T-helper 2 cell treated with Interferon-gamma antibody and Interleukin-4, amounts not matched to agents 100 ng/mL and 5 ng/mL, for 36 hours (primary cell): ENCODE measurements around the gene UGT1A7. TPM values are rescaled to one million over a fixed set of nuclear protein-coding genes. Genes with fewer than 3 reads are reported as not detected.
"Not testable (repeated sequence)": the region's sequence is repeated elsewhere in the genome, so short reads cannot be mapped to it uniquely, and the experiment has no call there.

Experiments used
- intact Hi-C: fragments of 100-400 bp; cut with micrococcal nuclease; formaldehyde crosslinking; loops from one replicate; pipeline ENCODE4 v1.15.1; 2023
- total RNA-seq: library from RNA; stranded (reverse); gene quantifications from 2 replicates; pipeline ENCODE4 v1.2.3, GENCODE V29; 2022

Gene UGT1A7
- total RNA-seq, 1 donor from 2014 or later, result not detected

DNA sequence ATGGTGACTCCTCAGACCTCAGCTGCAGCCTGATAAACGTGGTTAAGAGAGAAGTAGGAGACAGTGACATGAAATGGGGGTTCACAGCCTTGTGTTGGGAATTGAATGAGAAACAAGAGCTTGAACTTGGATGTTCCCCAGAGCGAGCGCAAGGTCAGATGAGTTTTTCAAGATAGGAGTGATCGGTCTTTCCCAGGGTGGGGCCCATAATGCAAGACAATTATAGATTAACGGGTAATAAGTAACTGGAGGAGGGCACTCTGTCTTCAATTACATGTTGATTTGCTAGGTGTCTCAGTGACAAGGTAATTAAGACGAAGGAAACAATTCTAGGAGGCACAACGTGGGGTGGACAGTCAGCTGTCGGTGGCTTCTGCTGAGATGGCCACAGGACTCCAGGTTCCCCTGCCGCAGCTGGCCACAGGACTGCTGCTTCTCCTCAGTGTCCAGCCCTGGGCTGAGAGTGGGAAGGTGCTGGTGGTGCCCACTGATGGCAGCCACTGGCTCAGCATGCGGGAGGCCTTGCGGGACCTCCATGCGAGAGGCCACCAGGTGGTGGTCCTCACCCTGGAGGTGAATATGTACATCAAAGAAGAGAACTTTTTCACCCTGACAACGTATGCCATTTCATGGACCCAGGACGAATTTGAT is 31.0 kb downstream of the UGT1A7 start, which contains the start of gene UGT1A5:
Gene UGT1A5 (plus strand): TSS at position 297 of the 651 bp plus-strand sequence. CDS start 85 bp downstream, at position 382.
- intact Hi-C loops, result no loop called here

DNA sequence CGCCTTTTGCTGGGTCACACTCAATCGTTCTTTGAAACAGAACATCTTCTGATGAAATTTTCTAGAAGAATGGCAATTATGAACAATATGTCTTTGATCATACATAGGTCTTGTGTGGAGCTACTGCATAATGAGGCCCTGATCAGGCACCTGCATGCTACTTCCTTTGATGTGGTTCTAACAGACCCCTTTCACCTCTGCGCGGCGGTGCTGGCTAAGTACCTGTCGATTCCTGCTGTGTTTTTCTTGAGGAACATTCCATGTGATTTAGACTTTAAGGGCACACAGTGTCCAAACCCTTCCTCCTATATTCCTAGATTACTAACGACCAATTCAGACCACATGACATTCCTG is 31.5 kb downstream of the UGT1A7 start:
- intact Hi-C loops, result no loop called here

DNA sequence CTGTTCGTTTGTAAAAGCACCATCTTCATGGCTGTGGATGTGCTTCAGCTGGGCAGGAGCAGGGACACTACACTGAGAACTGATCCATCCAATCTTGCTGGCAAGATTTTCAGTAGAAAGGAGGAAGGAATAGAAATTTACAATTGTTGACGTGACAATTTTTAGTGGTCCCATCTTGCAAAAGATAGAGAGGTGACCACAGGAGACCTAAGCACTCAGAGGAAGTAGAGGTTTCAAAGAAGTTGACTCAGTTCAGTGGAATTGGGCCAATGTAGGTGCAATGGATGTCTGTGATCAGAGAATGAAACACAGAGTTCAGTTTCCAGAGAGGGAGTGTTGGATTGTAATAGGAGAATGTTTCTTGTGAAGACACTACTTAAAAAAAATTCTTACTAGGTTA is 32.4 kb downstream of the UGT1A7 start:
- intact Hi-C loops, result no loop called here

DNA sequence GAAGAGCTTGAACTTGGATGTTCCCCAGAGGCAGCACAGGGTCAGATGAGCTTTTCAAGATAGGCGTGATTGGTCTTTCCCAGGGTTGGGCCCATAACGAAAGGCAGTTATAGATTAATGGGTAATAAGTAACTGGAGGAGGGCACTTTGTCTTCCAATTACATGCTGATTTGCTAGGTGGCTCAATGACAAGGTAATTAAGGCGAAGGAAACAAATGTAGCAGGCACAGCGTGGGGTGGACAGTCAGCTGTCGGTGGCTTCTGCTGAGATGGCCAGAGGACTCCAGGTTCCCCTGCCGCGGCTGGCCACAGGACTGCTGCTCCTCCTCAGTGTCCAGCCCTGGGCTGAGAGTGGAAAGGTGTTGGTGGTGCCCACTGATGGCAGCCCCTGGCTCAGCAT is 36.9 kb downstream of the UGT1A7 start, which contains the start of gene UGT1A4:
Gene UGT1A4 (plus strand): TSS at position 185 of the 400 bp plus-strand sequence. CDS start 85 bp downstream, at position 270.
- intact Hi-C loops, result no loop called here

DNA sequence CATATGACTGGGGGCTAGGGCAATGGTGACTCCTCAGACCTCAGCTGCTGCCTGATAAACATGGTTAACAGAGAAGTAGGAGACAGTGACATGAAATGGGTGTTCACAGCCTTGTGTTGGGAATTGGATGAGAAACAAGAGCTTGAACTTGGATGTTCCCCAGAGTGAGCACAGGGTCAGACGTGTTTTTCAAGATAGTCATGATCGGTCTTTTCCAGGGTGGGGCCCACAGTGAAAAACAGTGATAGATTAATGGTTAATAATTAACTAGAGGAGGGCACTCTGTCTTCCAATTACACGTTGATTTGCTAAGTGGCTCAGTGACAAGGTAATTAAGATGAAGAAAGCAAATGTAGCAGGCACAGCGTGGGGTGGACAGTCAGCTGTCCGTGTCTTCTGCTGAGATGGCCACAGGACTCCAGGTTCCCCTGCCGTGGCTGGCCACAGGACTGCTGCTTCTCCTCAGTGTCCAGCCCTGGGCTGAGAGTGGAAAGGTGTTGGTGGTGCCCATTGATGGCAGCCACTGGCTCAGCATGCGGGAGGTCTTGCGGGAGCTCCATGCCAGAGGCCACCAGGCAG is 47.1 kb downstream of the UGT1A7 start, which contains the start of gene UGT1A3:
Gene UGT1A3 (plus strand): TSS at position 320 of the 579 bp plus-strand sequence. CDS start 85 bp downstream, at position 405.
- intact Hi-C loops, result no loop called here

DNA sequence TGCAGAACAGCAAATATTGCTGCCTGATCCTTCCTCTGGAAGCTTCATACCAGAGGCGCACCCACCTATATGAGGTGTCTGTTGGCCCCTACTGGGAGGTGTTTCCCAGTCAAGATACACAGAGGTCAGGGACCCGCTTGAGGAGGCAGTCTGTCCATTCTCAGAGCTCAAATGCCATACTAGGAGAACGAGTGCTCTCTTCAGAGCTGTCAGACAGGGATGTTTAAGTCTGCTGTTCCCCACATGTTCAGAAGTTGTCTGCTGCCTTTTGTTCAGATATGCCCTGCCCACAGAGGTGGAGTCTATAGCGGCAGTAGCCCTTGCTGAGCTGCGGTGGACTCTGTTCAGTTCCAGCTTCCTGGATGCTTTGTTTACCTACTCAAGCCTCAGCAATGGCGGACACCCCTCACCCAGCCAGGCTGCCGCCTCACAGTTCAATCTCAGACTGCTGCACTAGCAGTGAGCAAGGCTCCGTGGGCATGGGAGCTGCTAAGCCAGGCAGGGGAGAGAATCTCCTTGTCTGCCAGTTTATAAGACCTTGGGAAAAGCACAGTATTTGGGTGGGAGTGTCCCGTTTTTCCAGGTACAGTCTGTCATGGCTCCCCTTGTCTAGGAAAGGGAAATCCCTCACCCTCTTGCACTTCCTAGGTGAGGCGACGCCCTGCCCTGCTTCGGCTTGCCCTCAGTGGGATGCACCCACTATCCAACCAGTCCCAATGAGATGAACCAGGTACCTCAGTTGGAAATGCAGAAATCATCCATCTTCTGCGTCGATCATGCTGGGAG is 55.4 kb downstream of the UGT1A7 start:
- intact Hi-C loops, result not testable (repeated sequence)

DNA sequence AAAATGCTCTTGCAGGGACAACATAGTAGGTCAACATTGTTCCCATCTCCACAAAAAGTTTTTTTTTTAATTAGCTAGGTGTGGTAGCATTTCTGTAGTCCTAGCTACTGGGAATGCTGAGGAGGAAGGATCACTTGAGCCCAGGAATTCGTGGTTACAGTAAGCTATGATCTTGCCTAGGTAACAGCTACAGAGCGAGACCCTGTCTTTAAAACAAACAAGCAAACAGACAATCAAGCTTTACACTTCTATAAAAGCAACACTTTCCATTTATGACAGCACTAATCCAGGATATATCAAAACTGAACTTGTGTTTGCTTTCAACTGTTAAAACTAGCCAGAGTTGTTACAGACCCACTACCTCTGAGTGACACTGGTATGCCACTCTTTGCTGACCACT is 59.2 kb downstream of the UGT1A7 start:
- intact Hi-C loops, result no loop called here

DNA sequence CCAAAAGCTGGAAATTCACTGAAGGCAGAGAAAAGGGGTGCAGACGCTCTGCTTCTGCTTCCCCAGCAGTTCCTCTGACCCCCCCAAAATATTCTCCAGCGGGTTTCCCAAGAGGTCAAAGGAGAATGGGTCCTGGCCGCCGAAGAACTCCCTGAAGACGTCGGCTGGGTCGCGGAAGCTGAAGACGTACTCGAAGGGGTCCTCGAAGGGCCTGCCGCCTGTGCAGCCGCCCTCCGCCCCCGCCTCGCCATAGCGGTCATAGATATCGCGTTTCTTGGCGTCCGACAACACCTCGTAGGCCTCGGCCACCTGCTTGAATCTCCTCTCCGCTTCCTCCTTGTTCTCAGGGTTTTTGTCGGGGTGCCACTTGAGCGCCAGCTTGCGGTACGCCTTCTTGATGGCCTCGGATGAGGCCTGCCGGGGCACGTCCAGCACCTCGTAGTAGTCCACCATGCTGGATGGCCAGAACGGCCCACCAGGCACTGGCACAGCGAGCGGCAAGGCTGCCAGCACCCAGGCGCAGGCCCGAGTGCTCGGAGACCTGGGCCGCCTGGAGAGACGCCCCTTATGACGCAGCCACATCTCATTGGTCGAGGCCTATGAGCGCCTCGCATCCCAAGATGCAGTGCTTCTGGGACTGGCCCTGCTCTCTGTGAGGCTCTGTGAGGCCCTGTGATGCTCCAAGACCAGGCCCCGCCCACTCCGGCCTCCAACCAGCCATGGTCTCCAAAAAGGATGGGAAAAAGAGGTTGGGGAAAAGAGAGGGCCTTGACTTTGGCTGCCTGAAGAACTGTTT is 62.0 kb downstream of the UGT1A7 start:
- intact Hi-C loops, result no loop called here

DNA sequence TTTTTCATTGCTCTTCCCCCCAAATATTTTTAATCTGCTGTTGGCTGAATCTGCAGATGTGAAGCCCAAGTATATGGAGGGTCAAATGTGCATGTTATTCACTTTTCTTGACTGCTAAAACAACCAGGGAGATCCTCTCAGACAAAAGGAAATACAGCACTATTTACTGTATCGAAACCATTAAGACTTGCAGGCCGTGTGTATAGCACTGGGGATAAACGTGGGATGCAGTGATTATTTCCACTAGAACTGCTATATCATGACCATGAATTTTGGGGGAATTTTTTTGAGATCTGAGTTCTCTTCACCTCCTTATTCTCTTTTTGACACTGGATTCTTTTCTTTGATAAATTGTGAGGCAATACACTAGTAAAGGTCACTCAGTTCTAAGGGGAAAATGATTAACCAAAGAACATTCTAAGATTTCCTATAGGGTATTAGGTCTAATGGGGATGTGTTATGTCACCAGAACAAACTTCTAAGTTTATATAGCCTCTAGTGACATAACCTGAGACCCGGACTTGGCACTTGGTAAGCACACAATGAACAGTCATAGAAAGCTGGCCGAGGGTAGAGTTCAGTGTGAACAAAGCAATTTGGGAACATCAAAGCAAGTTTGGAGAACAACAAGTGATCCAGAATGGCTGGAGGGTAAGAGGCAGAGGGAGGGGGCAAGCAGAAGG is 63.5 kb downstream of the UGT1A7 start:
- intact Hi-C loops, result no loop called here

DNA sequence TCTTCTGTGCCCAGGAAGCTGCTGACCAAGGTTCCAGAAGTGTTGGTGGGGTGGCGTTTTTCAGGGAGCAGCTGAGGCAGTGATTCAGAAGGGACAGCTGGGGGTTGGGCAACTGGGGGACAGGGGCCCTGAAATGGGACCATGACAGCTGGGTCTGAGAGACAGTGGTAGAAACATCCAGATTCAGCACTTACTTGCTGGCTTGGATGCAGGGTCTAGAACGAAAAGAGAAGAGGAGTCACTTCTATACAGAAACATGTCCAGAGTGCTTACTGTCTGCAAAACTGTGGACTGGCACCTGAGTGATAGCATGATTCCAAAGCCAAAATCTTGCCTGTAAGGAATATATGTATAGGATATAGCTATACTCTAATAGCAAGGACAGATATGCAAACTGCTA is 64.1 kb downstream of the UGT1A7 start:
- intact Hi-C loops, result not testable (repeated sequence)

DNA sequence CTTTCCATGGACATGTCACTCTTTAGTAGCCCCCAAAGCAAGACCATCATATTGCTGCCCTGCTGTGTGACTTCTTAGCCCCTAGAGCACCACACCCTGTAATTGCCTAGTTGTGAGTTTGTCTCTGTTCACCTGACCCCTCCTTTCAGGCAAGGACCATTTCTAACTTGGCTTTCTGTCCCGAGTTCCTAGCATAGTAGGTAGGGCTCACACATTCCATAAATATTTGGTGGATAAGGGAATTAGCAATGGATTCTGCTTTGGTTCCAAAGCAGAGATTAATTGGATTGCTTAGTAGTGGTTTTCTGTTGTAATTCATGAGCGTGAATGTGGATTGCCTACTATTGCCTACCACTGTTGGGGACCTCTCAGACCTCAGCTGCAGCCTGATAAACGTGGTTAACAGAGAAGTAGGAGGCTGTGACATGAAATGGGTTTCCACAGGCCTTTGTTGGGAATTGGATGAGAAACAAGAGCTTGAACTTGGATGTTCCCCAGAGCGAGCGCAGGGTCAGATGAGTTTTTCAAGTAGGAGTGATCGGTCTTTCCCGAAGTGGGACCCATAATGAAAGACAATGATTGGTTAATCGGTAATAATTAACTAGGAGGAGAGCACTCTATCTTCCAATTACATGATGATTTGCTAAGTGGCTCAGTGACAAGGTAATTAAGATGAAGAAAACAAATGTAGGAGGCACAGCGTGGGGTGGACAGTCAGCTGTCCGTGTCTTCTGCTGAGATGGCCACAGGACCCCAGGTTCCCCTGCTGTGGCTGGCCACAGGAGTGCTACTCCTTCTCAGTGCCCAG is 65.0 kb downstream of the UGT1A7 start:
- intact Hi-C loops, result no loop called here

DNA sequence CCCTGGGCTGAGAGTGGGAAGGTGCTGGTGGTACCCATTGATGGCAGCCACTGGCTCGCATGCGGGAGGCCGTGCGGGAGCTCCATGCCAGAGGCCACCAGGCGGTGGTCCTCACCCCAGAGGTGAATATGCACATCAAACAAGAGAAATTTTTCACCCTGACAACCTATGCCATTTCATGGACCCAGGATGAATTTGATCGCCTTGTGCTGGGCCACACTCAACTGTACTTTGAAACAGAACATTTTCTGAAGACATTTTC is 65.5 kb downstream of the UGT1A7 start:
- intact Hi-C loops, result no loop called here

DNA sequence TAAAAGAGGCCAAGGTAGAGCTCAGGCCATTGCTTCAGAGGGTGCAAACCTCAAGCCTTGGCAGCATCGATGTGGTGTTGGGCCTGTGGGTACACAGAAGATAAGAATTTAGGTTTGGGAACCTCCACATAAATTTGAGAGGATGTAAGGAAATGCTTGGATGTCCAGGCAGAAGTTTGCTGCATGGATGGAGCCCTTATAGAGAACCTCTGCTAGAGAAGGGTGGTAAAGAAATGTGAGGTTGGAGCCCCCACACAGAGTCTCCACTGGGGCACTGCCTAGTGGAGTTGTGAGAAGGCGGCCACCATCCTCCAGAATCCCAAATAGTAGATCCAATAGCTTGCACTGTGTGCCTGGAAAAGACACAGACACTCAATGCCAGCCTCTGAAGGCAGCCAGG is 69.0 kb downstream of the UGT1A7 start:
- intact Hi-C loops, result not testable (repeated sequence)

DNA sequence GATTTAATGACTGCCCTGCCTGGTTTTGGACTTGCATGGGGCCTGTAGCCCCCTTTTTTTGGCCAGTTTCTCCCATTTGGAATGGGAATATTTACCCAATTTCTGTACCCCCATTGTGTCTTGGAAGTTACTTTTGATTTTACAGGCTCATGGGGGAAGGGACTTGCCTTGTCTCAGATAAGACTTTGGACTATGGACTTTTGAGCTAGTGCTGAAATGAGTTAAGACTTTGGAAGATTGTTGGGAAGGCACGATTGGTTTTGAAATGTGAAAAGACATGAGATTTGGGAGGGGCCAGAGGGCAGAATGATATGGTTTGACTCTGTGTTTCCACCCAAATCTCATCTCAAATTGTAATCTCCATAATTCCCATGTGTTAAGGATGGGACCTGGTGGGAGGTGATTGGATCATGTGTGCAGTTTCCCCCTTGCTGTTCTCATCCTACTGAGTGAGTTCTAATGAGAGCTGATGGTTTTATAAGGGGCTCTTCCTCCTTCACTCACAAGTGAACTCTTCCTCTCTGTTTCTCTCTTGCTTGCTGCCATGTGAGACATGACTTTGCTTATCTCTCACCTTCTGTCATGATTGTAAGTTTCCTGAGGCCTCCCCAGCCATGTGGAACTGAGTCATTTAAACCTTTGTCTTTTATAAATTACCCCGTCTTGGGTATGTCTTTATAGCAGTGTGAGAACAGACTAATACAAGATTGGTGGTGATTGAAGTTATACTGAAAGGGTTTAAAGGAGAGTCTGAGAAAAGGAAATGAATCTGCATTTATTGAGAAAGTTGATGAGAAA is 69.7 kb downstream of the UGT1A7 start:
- intact Hi-C loops, result not testable (repeated sequence)

DNA sequence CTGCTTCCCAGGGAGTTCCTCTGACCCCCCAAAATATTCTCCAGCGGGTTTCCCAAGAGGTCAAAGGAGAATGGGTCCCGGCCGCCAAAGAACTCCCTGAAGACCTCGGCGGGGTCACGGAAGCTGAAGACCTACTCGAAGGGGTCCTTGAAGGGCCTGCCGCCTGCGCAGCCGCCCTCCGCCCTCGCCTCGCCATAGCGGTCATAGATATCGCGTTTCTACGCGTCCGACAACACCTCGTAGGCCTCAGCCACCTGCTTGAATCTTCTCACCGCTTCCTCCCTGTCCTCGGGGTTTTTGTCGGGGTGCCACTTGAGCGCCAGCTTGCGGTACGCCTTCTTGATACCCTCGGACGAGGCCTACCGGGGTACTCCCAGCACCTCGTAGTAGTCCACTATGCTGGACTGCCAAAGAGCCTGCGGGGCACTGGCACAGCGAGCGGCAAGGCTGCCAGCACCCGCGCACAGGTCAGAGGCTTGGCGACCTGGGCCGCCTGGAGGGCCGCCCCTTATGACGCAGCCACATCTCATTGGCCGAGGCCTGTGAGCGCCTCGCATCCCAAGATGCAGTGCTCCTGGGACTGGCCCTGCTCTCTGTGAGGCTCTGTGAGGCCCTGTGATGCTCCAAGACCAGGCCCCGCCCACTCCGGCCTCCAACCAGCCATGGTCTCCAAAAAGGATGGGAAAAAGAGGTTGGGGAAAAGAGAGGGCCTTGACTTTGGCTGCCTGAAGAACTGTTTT is 73.3 kb downstream of the UGT1A7 start:
- intact Hi-C loops, result no loop called here

DNA sequence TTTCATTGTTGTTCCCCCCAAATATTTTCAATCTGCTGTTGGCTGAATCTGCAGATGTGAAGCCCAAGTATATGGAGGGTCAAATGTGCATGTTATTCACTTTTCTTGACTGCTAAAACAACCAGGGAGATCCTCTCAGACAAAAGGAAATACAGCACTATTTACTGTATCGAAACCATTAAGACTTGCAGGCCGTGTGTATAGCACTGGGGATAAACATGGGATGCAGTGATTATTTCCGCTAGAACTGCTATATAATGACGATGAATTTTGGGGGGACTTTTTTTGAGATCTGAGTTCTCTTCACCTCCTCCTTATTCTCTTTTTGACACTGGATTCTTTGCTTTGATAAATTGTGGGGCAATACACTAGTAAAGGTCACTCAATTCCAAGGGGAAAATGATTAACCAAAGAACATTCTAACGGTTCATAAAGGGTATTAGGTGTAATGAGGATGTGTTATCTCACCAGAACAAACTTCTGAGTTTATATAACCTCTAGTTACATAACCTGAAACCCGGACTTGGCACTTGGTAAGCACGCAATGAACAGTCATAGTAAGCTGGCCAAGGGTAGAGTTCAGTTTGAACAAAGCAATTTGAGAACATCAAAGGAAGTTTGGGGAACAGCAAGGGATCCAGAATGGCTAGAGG is 74.9 kb downstream of the UGT1A7 start:
- intact Hi-C loops, result no loop called here

DNA sequence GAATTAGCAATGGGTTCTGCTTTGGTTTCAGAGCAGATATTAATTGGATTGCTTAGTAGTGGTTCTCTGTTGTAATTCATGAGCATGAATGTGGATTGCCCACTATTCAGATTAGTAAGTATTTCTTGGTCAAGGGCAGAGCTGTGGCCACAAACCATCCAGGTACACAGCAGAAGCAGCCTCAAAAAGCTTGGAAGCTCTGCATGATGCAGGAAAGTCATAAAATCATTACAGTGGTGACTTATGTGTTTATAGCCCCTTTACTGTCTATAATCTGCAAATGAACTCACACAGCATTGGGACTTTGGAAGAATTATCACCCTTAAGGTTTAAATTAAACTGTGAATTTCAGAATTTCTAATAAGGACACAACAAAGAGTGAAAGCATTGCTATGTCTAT is 76.4 kb downstream of the UGT1A7 start:
- intact Hi-C loops, result no loop called here

DNA sequence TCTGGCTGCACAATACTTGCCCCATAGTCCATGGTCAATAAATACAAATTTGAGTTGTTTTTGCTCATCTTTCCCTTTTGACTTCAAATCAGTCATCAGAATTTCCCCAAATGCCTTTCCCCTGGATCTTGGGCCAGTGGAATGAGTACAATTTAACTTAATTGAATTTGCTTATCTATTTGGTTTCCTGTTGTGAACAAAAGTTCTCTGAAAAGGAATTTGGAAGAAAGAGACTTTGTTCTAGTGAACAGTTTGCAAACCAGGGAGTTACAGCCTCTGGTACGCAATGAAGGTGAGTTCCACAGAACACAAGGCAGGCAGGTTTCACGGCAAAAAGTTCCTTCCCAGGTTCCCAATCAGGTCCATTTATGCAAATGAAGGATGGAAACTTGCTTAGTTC is 77.1 kb downstream of the UGT1A7 start:
- intact Hi-C loops, result no loop called here
